HG03378 (cell line): Measurements from ENCODE around the gene NEU3.
A peak's percentile ranks its signal among the peaks of the same experiment; 100 is the strongest.
"Not testable (repeated sequence)": the region's sequence is repeated elsewhere in the genome, so short reads cannot be mapped to it uniquely, and the experiment has no call there.

Experiments
- ATAC-seq: cut with Tn5 transposase; IDR thresholded peaks from one replicate; pipeline ENCODE4 v1.9.1; 2021; ENCODE audit warnings: mild to moderate bottlenecking, moderate library complexity; ENCODE audit not compliant: unreplicated experiment

NEU3 gene, protein sequence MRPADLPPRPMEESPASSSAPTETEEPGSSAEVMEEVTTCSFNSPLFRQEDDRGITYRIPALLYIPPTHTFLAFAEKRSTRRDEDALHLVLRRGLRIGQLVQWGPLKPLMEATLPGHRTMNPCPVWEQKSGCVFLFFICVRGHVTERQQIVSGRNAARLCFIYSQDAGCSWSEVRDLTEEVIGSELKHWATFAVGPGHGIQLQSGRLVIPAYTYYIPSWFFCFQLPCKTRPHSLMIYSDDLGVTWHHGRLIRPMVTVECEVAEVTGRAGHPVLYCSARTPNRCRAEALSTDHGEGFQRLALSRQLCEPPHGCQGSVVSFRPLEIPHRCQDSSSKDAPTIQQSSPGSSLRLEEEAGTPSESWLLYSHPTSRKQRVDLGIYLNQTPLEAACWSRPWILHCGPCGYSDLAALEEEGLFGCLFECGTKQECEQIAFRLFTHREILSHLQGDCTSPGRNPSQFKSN

GRCh38 chr11:74988541-74989259 is at the start of gene NEU3:
TSS of gene NEU3 (plus strand) at chr11:74988933. CDS start at chr11:74989061, 128 bp downstream.
- ATAC-seq = peak; percentile 74

DNA sequence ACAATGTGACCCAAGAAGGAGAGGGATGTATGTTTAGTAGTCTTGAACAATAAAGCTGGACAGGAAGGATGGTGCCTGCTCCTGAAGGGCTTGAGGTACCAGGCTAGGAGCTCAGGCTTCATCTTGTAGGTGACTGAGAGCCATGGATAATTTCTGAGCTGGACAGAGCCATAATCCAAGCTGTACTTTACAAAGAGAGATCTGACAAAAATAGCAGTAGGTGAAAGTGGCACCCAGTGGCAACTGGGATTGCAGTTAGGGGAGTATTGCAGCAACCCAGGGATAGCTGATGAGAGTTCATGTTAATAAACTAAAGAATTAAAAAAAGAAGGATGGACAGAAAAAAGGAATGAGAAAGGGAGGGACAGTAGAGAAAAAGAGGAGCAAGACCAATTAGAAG is 47.2 kb upstream of the NEU3 start:
- no peak for ATAC-seq

DNA sequence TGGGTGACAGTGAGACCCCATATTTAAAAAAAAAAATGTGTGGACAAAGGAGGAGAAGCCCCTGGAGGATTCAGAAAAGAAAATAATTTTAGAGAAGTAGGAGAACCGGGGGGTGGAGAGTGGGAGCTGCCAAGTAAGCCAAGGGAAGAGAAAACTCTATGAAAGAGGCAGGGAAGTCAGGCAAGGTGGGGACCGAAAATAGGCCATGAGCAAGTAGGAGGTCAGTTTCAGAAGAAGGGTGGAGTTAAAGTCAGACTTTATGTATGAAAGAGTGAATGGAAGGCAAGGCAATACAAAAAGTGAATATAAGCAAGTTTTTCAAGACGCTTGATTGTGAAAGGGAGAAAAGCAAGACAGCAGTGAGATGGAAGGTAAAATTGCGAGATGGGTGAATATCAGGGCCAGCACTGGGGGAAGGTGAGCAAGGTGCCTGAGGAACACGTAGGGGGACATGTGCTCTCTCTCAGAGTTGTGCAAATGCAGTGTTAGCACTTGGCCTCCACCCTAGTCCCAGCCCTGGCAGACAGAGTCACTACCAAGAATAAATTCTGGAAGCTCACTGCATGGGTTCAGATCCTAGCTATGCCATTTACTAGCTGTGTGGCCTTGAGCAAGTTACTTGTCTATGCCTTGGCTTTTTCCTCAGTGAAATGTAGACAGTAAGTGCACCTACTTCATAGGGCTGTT is 46.5 kb upstream of the NEU3 start:
- ATAC-seq = no peak

- peak; percentile 13 for ATAC-seq
Measured at GRCh38 chr11:74948546-74948897, 40.2 kb upstream of the NEU3 start.

DNA sequence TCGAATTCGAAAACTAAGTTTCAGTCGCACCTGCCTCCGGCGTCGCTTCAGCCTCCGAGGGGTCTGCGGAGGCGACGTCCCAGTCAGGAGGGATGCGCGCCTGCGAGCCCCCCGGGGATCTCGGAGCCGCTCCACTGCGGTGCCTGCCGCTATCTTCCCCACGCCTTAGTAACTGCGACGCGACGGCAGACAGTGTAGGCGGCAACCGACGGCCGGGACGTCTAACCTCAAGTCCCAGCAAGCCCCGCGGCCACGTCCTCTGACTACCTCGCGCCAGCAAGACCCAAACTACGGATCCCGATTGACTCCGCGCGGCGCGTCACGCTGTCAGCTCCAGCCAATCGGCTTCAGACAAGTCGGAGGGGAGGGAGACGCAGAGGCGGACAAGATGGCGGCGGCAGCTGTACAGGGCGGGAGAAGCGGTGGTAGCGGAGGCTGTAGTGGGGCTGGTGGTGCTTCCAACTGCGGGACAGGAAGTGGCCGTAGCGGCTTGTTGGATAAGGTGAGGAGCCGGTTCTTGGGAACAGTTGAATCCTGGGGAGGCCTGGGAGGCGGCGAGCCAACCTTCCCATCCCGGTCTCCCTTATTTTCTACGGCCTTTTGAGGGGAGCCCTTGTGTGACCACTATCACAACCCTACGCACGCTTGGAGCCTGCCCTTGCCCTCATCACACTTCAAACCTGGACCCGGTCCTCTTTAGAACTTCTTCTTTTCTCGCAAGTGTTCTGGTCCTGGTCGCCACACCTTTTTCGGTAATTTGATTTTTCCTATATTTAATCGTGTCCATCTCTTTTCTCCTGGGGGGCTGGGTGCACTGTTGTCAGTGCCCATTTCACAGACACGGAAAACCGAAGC is 39.6 kb upstream of the NEU3 start, which contains the start of the genes SPCS2 and XRRA1:
Gene SPCS2, plus strand, starts transcription at position 369 of the 855 bp plus-strand sequence. Its CDS starts 20 bp downstream, at position 389.
Gene XRRA1, minus strand, starts transcription at position 194 of the 855 bp plus-strand sequence. CDS start 8,213 bp downstream, outside the sequence.
- peak; percentile 83 for ATAC-seq

DNA sequence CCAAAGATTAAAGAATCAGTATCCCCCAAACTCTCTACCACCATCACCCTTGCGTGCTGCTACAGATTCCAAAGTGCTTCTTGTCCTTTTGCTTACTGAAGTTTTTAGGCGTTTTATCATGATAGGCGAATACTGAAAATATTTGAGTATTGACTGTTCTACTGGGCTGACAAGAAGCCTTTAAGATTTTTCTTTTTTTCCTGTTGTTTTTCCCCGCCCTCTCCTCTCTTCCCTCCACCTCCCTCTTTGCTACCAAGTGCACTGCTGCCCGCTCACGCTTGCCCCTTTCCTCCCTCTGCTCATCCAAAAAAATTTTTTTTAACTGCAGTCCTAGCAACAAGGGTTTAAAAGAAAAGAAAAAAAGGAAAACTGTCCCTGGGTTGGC is 39.0 kb upstream of the NEU3 start:
- no peak for ATAC-seq

DNA sequence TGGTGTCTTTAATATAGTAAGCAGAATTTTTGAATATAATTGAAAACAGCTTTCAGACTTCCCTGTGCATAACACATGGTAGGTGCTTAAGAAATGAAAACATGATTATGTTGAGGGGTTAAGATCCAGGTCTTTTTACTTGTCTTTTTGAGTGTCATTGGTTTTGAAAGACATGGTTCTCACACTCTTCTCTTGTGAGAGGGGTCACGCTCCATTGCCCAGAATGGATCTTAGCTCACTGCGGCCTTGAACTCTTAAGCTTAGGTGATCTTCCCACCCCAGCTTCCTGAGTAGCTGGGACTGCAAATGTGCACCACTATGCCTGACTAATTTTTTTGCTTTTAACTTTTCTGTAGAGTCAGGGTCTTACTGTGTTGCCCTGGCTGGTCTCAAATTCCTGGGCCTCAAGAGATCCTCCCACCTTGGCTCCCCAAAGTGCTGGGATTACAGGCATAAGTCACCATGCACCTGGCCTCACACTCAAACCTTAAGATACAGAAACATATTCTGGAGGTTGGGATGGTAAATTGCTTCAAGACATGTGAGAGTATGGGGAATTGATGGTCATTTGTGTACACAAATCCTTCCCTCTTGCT is 38.3 kb upstream of the NEU3 start:
- no peak for ATAC-seq

GRCh38 chr11:74951226-74951625 is 37.5 kb upstream of the NEU3 start:
- ATAC-seq = no peak

DNA sequence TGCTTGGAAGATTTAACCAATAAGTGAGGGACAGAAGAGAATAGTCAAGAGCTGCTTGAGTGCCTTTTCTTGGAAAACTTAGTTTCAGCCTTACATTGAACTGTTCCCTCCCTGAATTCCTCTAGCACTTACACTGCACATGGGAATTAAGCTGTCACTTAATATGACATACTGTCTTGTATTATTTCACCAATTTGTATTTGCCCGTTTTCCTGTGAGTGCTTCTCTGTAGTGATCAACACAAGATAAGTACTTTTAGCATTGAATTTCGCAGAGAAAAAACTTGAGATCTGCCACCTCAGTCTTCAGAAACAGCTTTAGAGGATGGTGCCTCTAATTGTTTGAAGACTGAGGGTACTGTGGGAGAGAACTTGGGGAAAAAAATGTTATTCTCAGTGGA is 36.0 kb upstream of the NEU3 start:
- ATAC-seq = no peak

- ATAC-seq = no peak
Measured at GRCh38 chr11:74953451-74953850, 35.3 kb upstream of the NEU3 start.

DNA sequence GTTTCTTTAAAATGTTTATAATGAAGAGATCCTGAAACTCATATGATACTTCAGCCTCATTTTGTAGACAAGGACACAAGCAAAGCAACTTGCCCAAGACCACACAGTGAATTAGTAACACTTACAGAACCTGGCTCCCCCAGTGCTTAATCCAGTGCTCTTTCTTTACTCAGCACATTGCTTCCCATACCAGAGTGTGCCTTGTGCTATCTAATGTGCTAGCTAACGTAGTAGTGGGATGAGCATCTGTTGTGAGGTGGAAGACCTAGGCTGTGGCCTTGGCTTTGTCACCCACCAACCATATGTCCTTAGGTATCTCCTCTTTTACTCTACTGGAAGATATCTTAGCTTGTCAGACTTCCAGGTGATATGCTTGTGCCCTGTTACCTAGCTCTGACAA is 34.5 kb upstream of the NEU3 start:
- no peak for ATAC-seq

DNA sequence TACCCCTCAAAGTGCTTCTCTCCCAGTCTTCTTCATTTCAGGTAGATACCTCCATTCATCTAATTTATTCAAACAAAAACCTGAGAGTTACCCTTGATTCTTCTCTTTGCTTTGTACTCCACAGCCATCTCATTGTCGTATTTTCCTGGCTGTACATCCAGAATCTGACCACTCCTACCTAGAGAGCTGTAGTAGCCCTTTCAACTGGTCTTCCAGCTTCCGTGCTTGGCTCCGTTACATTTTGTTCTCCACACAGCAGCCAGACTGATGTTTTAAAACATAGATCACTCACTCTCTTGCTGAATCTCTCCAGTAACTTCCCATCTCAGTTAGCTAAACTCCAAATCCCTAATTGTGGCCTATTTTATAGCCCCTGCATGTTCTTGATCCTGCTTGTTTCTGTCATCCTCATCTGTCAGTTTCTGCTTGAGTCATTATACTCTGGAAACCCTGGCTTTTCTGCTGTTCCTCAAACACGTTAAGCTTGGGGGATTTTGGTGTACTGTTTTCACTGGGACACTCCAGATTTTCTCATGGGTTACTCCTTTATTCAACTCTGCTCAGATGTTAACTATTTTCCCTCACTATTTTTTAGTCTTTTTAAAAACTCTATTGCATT is 32.2 kb upstream of the NEU3 start:
- ATAC-seq = no peak

- no peak for ATAC-seq
Measured at GRCh38 chr11:74957937-74958629, 30.6 kb upstream of the NEU3 start.

DNA sequence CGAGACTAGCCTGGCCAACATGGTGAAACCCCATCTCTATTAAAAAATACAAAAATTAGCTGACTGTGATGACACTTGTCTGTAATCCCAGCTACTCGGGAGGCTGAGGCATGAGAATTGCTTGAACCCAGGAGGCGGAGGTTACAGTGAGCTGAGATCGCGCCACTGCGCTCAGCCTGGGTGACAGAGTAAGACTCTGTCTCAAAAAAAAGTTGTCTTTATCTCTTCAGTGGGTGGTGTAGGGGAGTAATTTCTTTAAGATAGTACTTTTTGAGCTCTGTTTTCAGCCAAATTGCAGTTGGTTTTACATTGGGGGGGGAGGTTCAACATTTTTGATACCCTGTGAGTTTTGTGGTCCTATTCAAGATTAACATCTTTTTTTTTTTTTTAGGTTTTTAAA is 28.6 kb upstream of the NEU3 start:
- ATAC-seq = not testable (repeated sequence)

- ATAC-seq = no peak
Measured at GRCh38 chr11:74966651-74967050, 22.1 kb upstream of the NEU3 start.

- no peak for ATAC-seq
Measured at GRCh38 chr11:74970852-74971395, 17.8 kb upstream of the NEU3 start.

GRCh38 chr11:74971424-74971823 is 17.3 kb upstream of the NEU3 start:
- ATAC-seq = no peak

DNA sequence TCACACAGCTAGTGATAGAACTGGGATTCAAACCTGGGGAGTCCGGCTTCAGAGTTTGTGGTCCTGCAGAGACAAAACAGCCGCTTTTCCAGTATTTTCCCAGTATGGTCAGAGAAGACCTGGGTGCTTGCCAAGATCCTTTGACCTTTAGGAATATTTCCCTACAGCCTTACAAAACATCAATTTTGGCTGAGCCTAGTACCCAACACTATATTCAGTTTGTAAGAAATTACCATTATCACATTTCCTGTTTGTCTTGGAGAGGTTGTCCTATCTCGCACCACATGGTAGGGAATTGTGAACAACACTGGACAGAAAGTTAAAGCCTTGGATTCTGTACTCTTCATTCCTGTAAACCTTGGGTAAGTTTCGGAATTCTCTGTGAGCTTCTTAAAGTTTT is 10.7 kb upstream of the NEU3 start:
- ATAC-seq = no peak

DNA sequence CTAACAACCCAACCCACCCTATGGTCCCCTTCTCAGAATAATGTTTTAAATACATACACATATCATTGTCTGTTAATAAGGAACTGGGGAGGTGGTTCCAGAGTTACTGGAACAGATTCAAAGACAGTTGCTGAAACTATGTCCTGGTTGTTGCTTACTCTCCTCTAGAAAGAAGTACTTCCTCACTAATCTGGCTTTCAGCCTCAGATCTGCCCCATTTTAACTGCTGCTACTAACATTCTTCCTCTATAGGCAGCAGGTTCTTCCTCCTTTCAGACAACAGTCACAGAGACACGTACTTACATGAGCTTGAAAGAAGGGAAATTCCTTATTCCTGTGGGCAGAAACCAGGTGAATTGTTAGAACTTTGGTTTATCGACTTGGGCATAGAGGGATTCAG is 8.1 kb upstream of the NEU3 start:
- ATAC-seq = no peak
